SK-N-SH treated with all-trans-retinoic acid at 6 μM for 48 hours (cell line): Measurements from ENCODE around the gene MTMR10.

ENCODE experiments used
- ARNTL ChIP-seq: fragments of 450-650 bp; formaldehyde crosslinking; IDR thresholded peaks from 2 replicates; pipeline ENCODE4 v1.5.0; 2020; ENCODE audit warnings: low read depth, mild to moderate bottlenecking, moderate library complexity, borderline replicate concordance
- CREB5 ChIP-seq: fragments of 250-450 bp; sonication (Bioruptor Pico); IDR thresholded peaks from 2 replicates; pipeline ENCODE4 v1.5.1; 2020; ENCODE audit warnings: low read depth, mild to moderate bottlenecking, moderate library complexity
- CSRNP3 ChIP-seq: fragments of 250-450 bp; sonication (Bioruptor Pico); IDR thresholded peaks from 2 replicates; pipeline ENCODE4 v1.5.1; 2021; ENCODE audit warnings: mild to moderate bottlenecking, moderate library complexity
- PATZ1 ChIP-seq: fragments of 250-450 bp; sonication (Bioruptor Pico); IDR thresholded peaks from 2 replicates; pipeline ENCODE4 v1.8.0; 2020; ENCODE audit warnings: mild to moderate bottlenecking, moderate library complexity, borderline replicate concordance
- RARB ChIP-seq: fragments of 250-450 bp; sonication (Bioruptor Pico); IDR thresholded peaks from 2 replicates; pipeline ENCODE4 v1.8.0; 2021; ENCODE audit warnings: mild to moderate bottlenecking, moderate library complexity
- SNAI2 ChIP-seq: fragments of 250-450 bp; sonication (Bioruptor Pico); IDR thresholded peaks from 2 replicates; pipeline ENCODE4 v1.5.0; 2020; ENCODE audit warnings: mild to moderate bottlenecking, moderate library complexity
- TCF4 ChIP-seq: fragments of 250-450 bp; sonication (Bioruptor Pico); IDR thresholded peaks from 2 replicates; pipeline ENCODE4 v1.8.0; 2021; ENCODE audit warnings: mild to moderate bottlenecking, moderate library complexity, borderline replicate concordance
- TOX ChIP-seq: fragments of 250-450 bp; sonication (Bioruptor Pico); IDR thresholded peaks from 2 replicates; pipeline ENCODE4 v1.8.0; 2021; ENCODE audit warnings: mild to moderate bottlenecking, moderate library complexity, borderline replicate concordance
- ZFP3 ChIP-seq: fragments of 250-450 bp; sonication (Bioruptor Pico); IDR thresholded peaks from 2 replicates; pipeline ENCODE4 v1.5.0; 2020; ENCODE audit warnings: mild to moderate bottlenecking, moderate library complexity
- ZFP30 ChIP-seq: fragments of 450-650 bp; formaldehyde crosslinking; IDR thresholded peaks from 2 replicates; pipeline ENCODE4 v1.5.0; 2022; ENCODE audit warnings: mild to moderate bottlenecking, moderate library complexity
- ZNF565 ChIP-seq: fragments of 450-650 bp; formaldehyde crosslinking; conservative IDR thresholded peaks from 2 replicates; pipeline ENCODE4 v1.5.0; 2020; ENCODE audit warnings: low read depth, mild to moderate bottlenecking, moderate library complexity

- no peak for TF ChIP-seq PATZ1 (CRISPR knock-in tag)
- TF ChIP-seq ZNF565 = no peak
- no peak for TF ChIP-seq TCF4 (CRISPR knock-in tag)
- TF ChIP-seq CREB5 = no peak
- TF ChIP-seq ZFP30 (CRISPR knock-in tag) = no peak
- no peak for TF ChIP-seq SNAI2 (CRISPR knock-in tag)
- no peak for TF ChIP-seq ZFP3 (CRISPR knock-in tag)
- TF ChIP-seq RARB (CRISPR knock-in tag) = no peak
- TF ChIP-seq TOX (CRISPR knock-in tag) = no peak
- TF ChIP-seq CSRNP3 (CRISPR knock-in tag) = no peak
- no peak for TF ChIP-seq ARNTL (CRISPR knock-in tag)
Measured at GRCh38 chr15:30963681-30964080, 27.7 kb downstream of the MTMR10 start.
